T follicular helper cell (primary cell): ENCODE data around the gene DNAH17.

Source experiments
- DNase-seq: peaks from one replicate; pipeline ENCODE4 v3.0.0-alpha.2; 2020; ENCODE audit warnings: low read depth

Gene DNAH17

GRCh38 chr17:78544881-78545755 lies 32.1 kb downstream of the DNAH17 start:
- DNase-seq = no peak

GRCh38 chr17:78541488-78542206 lies 35.5 kb downstream of the DNAH17 start:
- no peak for DNase-seq

- DNase-seq = no peak
These were observed 37.4 kb downstream of the DNAH17 start for GRCh38 chr17:78539781-78540180.

- no peak for DNase-seq
These were observed 39.0 kb downstream of the DNAH17 start for GRCh38 chr17:78538033-78538776.

GRCh38 chr17:78537217-78537860 lies 39.9 kb downstream of the DNAH17 start:
- no peak for DNase-seq

- DNase-seq = no peak
These were observed 41.7 kb downstream of the DNAH17 start for GRCh38 chr17:78535273-78536197.

GRCh38 chr17:78534492-78535272 lies 42.5 kb downstream of the DNAH17 start:
- no peak for DNase-seq

- DNase-seq = no peak
These were observed 44.1 kb downstream of the DNAH17 start for GRCh38 chr17:78532922-78533640.

- DNase-seq = no peak
These were observed 44.9 kb downstream of the DNAH17 start for GRCh38 chr17:78532311-78532710.

- DNase-seq = no peak
These were observed 46.5 kb downstream of the DNAH17 start for GRCh38 chr17:78530675-78531074.

GRCh38 chr17:78529871-78530670 lies 47.1 kb downstream of the DNAH17 start:
- DNase-seq = no peak

GRCh38 chr17:78529251-78529650 lies 47.9 kb downstream of the DNAH17 start:
- DNase-seq = no peak

GRCh38 chr17:78528541-78528940 lies 48.7 kb downstream of the DNAH17 start:
- DNase-seq = no peak

GRCh38 chr17:78527345-78527744 lies 49.9 kb downstream of the DNAH17 start:
- DNase-seq = no peak

- no peak for DNase-seq
These were observed 50.8 kb downstream of the DNAH17 start for GRCh38 chr17:78526231-78527025.

- DNase-seq = no peak
These were observed 51.6 kb downstream of the DNAH17 start for GRCh38 chr17:78525511-78526160.

- DNase-seq = no peak
These were observed 52.2 kb downstream of the DNAH17 start for GRCh38 chr17:78524870-78525510.
